Ascending aorta (tissue), 2 donors: ENCODE measurements around the gene TEKT2. TPM values are rescaled to one million over a fixed set of nuclear protein-coding genes. Genes with fewer than 3 reads are reported as not detected.

Experiments
- DNase-seq, 2 donors: peaks; one replicate each; pipeline ENCODE4 v3.0.0-alpha.2; 2019; ENCODE audit warnings: low spot score in 2 of 2
- H3K27ac ChIP-seq, 2 donors: fragments of 200-600 bp; sonication (generic); one replicate each; pipeline ENCODE4 v1.5.1; 2016 to 2017; ENCODE audit warnings: mild to moderate bottlenecking in 1 of 2
- H3K27me3 ChIP-seq: fragments of 200-600 bp; sonication (generic); one replicate; pipeline ENCODE4 v1.5.1; 2017
- H3K36me3 ChIP-seq, 2 donors: fragments of 200-600 bp; sonication (generic); one replicate each; pipeline ENCODE4 v1.5.1; 2016
- H3K4me1 ChIP-seq, 2 donors: fragments of 200-600 bp; sonication (generic); one replicate each; pipeline ENCODE4 v1.5.1; 2016 to 2017; ENCODE audit warnings: mild to moderate bottlenecking in 1 of 2
- H3K4me3 ChIP-seq, 2 donors: fragments of 200-600 bp; sonication (generic); one replicate each; pipeline ENCODE4 v1.5.1; 2016 to 2017; ENCODE audit warnings: mild to moderate bottlenecking in 1 of 2
- H3K9me3 ChIP-seq, 2 donors: fragments of 200-600 bp; sonication (generic); one replicate each; pipeline ENCODE4 v1.5.1; 2016
- intact Hi-C: fragments of 100-400 bp; cut with DNase I; formaldehyde crosslinking; loops from one replicate; pipeline ENCODE4 v1.15.1; 2023
- total RNA-seq: library from RNA; depleted of rRNA; stranded (reverse); fragments of >200 nt; gene quantifications from one replicate; pipeline ENCODE4 v1.1.0, GENCODE V29; 2016
- TF ChIP-seq, protein P1 (sequence below), 3 experiments: fragments of 200-600 bp in 2 of 3; fragments of 450-650 bp in 1 of 3; sonication (generic) in 2 of 3; IDR thresholded peaks; one replicate each; pipeline ENCODE4 v1.5.1; 2016 to 2019; ENCODE audit warnings: antibody characterized with exemption in 3 of 3, mild to moderate bottlenecking in 1 of 3, moderate library complexity in 1 of 3

TEKT2 gene
- total RNA-seq, 1 donor from 2014 or later: not detected

DNA sequence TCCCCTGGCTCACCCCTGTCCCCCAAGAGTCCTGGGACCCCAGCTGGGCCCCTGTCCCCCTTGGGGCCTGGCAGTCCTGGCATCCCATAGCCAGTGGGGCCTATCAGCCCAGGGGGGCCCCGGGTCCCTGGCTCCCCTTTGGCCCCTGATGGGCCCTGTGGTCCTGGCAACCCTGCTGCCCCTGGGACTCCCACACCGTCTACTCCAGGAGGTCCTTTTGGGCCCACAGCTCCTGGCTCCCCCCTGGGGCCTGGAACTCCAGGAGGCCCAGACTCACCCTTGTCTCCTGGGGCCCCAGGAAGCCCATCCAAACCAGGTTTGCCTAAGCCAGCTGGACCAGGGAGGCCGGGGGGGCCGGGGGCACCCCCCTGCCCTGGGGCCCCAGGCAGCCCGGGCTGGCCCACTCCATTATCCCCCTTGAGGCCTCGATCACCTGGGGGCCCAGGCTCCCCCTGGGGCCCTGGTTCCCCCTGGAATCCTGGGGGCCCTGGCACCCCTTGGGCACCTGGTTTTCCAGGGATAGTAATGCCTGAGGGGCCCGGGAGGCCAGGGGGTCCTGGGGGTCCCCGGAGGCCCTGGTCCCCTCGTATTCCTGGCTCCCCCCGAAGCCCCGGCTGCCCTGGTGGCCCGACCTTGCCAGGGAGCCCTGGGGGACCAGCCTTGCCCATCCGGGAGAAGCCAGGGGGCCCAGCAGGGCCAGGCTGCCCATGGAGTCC lies 14.9 kb downstream of the TEKT2 start:
- intact Hi-C loops: loop anchor here (1.0 to 2.0 kb wide), 5 partner anchors 35 to 322 kb away; partner anchors contain the start of gene TRAPPC3
- no peaks in the 10 kb centered on the region for H3K27me3 ChIP-seq
- H3K4me3 ChIP-seq: no peak overlapping the region
- H3K36me3 ChIP-seq: peaks cover 5 to 9% of the 10 kb centered on the region in 2 donors
- H3K9me3 ChIP-seq: no peaks in the 10 kb centered on the region
- DNase-seq: no peak
- TF ChIP-seq, protein P1, sequence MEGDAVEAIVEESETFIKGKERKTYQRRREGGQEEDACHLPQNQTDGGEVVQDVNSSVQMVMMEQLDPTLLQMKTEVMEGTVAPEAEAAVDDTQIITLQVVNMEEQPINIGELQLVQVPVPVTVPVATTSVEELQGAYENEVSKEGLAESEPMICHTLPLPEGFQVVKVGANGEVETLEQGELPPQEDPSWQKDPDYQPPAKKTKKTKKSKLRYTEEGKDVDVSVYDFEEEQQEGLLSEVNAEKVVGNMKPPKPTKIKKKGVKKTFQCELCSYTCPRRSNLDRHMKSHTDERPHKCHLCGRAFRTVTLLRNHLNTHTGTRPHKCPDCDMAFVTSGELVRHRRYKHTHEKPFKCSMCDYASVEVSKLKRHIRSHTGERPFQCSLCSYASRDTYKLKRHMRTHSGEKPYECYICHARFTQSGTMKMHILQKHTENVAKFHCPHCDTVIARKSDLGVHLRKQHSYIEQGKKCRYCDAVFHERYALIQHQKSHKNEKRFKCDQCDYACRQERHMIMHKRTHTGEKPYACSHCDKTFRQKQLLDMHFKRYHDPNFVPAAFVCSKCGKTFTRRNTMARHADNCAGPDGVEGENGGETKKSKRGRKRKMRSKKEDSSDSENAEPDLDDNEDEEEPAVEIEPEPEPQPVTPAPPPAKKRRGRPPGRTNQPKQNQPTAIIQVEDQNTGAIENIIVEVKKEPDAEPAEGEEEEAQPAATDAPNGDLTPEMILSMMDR (IDR thresholded peaks at IDR 0.05): no peak
- H3K4me1 ChIP-seq: peaks cover 0 to 10% of the 10 kb centered on the region in 2 donors
- peak overlapping the region in 1 of 2 donors; percentile 44 for H3K27ac ChIP-seq

GRCh38 chr1:36099681-36100341 lies 15.9 kb downstream of the TEKT2 start:
- Histone ChIP-seq H3K4me3 (no peak overlapping the region), H3K27me3 (no peaks in the 10 kb centered on the region), H3K9me3 (no peaks in the 10 kb centered on the region), H3K4me1 (peaks cover 0 to 10% of the 10 kb centered on the region in 2 donors), H3K36me3 (no peaks in the 10 kb centered on the region), H3K27ac (peak overlapping the region in 1 of 2 donors; percentile 37)
- intact Hi-C loops: loop anchor here (1.0 to 2.0 kb wide), 5 partner anchors 34 to 321 kb away; partner anchors contain the start of gene TRAPPC3
- peak in 1 of 2 donors; percentile 88 for DNase-seq
- TF ChIP-seq, protein P1 (IDR thresholded peaks at IDR 0.05): peak; percentile 74 to 85 (median 81)

- Histone ChIP-seq H3K4me3 (no peak overlapping the region), H3K4me1 (peaks cover 0 to 10% of the 10 kb centered on the region in 2 donors), H3K27ac (peak overlapping the region; percentile 37 to 40), H3K36me3 (no peaks in the 10 kb centered on the region), H3K27me3 (no peaks in the 10 kb centered on the region), H3K9me3 (no peaks in the 10 kb centered on the region)
- intact Hi-C loops: no loop called here
- no peak for DNase-seq
- TF ChIP-seq, protein P1 (IDR thresholded peaks at IDR 0.05): no peak
These were observed 16.5 kb downstream of the TEKT2 start for GRCh38 chr1:36100376-36100775.

GRCh38 chr1:36101546-36101945 lies 17.7 kb downstream of the TEKT2 start:
- H3K36me3 ChIP-seq: no peaks in the 10 kb centered on the region
- intact Hi-C loops: no loop called here
- H3K9me3 ChIP-seq: no peaks in the 10 kb centered on the region
- TF ChIP-seq, protein P1 (IDR thresholded peaks at IDR 0.05): no peak
- no peaks in the 10 kb centered on the region for H3K27me3 ChIP-seq
- H3K27ac ChIP-seq: no peak overlapping the region
- H3K4me3 ChIP-seq: no peak overlapping the region
- DNase-seq: no peak
- H3K4me1 ChIP-seq: peaks cover 0 to 10% of the 10 kb centered on the region in 2 donors

DNA sequence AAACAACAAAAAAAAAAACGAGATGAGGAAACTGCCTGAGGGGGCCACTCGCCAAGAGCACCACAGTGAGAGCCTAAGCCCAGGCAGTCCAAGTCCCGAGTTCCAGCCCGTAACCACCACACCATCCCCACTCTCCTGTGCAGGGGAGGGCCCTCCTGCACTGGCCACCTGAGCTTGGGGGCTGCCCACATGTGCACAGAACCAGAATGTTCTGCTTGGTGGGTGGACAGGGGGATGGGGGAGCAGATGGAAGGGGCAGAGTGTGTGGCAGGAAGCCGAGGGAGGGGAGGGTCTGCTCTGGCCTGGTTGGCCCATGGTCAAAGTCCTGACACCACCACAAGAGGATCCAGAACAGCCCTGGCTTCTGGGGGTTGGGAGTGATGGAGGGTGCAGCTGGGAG lies 22.4 kb downstream of the TEKT2 start:
- Histone ChIP-seq H3K27me3 (no peaks in the 10 kb centered on the region), H3K4me1 (no peaks in the 10 kb centered on the region), H3K9me3 (no peaks in the 10 kb centered on the region), H3K4me3 (no peak overlapping the region), H3K36me3 (no peaks in the 10 kb centered on the region), H3K27ac (no peak overlapping the region)
- intact Hi-C loops: no loop called here
- DNase-seq: no peak
- TF ChIP-seq, protein P1 (IDR thresholded peaks at IDR 0.05): no peak
